Transverse colon (tissue), 4 donors: ENCODE results near the gene ZXDC.

Source experiments
- CTCF ChIP-seq, 5 experiments: fragments of 200-600 bp in 3 of 5; fragments of 450-650 bp in 2 of 5; sonication (generic) in 3 of 5; IDR thresholded peaks; 1 replicate in 2 of 5; 2 replicates in 3 of 5; pipeline ENCODE4 v1.5.1; 2016 to 2017; ENCODE audit warnings: antibody characterized with exemption in 5 of 5, inconsistent platforms in 3 of 5, mild to moderate bottlenecking in 2 of 5, moderate library complexity in 1 of 5
- POLR2A ChIP-seq: fragments of 450-650 bp; IDR thresholded peaks from one replicate; pipeline ENCODE4 v1.6.1; 2016; ENCODE audit warnings: antibody characterized with exemption, mild to moderate bottlenecking, moderate library complexity
- POLR2AphosphoS5 ChIP-seq, 3 donors: sonication (generic); formaldehyde crosslinking; IDR thresholded peaks; one replicate each; pipeline ENCODE4 v1.6.1; 2016; ENCODE audit warnings: antibody characterized with exemption in 3 of 3

DNA sequence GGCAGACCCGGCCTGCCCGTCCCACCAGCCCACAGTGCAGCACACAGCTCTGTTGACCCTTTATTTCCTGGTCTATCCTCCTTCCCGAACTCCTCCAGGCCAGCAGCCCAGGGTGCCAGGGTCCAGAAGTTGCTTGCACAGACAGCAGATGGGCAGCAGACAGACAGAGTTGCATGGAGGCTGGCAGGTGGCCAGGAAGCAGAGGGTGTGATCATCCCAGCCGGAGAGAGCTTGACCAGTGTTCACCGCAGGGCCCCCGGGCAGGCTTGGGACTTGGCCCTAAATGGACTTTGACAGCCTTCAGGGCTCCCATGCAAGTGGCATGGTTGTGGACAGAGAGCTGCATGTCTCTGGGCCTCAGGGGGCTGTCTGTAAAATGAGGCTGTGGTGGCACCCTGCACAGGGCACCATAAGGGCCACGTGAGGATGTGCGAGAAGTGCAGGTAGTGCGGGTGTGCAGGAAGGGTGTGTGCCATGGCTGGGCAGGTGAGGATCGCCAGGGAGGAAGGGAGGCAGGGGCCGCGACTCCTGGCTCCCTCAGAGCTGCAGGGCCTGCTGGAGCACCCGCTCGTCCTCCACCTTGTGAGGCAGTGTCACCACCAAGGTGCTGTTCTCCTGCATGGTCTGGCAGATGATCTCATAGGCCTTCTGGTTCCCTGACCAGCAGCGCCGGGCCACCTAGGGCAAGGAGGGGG is 6.3 kb upstream of the ZXDC start:
- TF ChIP-seq CTCF (IDR thresholded peaks at IDR 0.05) = no peak
- TF ChIP-seq POLR2A = no peak
- no peak for TF ChIP-seq POLR2AphosphoS5 (IDR thresholded peaks at IDR 0.05)
